B cell (primary cell): ENCODE measurements around the gene UBXN6. TPM values are rescaled to one million over a fixed set of nuclear protein-coding genes. Genes with fewer than 3 reads are reported as not detected.
A peak's percentile ranks its signal among the peaks of the same experiment; 100 is the strongest.

Experiments used
- ATAC-seq: fragments of 200-7000 bp; cut with Tn5 transposase; one replicate; pipeline ENCODE4 v1.10.0; 2021; ENCODE audit warnings: low read depth, mild to moderate bottlenecking, moderate number of reproducible peaks, moderate library complexity
- CTCF ChIA-PET: fragments of 350-600 bp; sonication (Branson Sonifier 250); formaldehyde crosslinking; loops from one replicate; lab custom pipeline; 2021; ENCODE audit warnings: antibody characterized with exemption, inconsistent platforms; lab: Charles Lee
- POLR2A ChIA-PET: fragments of 350-600 bp; sonication (Branson Sonifier 250); formaldehyde crosslinking; loops from one replicate; lab custom pipeline; 2021; ENCODE audit warnings: antibody characterized with exemption; lab: Charles Lee
- DNase-seq: peaks from one replicate; pipeline ENCODE4 v3.0.0; 2013
- H2AFZ ChIP-seq: 2 replicates; pipeline ENCODE4 v1.6.1; 2012; ENCODE audit warnings: mild to moderate bottlenecking, low read depth, low read length; ENCODE audit not compliant: insufficient read depth, poor library complexity, severe bottlenecking
- H3K27ac ChIP-seq, 2 donors: 1 replicate in 1 of 2; 2 replicates in 1 of 2; pipeline ENCODE4 v1.5.1; 2012 to 2013; ENCODE audit warnings: low read length in 2 of 2, mild to moderate bottlenecking in 2 of 2, moderate library complexity in 1 of 2
- H3K27me3 ChIP-seq, 4 experiments: fragments of 200-600 bp in 1 of 4; sonication (generic) in 1 of 4; replicated peaks in 1 of 4; 1 replicate in 2 of 4; 2 replicates in 2 of 4; pipeline versions ENCODE4 v1.6.1 to v1.7.0; 2013 to 2016; ENCODE audit warnings: low read length in 3 of 4, mild to moderate bottlenecking in 2 of 4, mixed read lengths in 1 of 4, moderate library complexity in 1 of 4; ENCODE audit not compliant: insufficient read depth in 4 of 4, control insufficient read depth in 3 of 4; ENCODE audit errors: control extremely low read depth in 1 of 4
- H3K36me3 ChIP-seq, 2 experiments: replicated peaks in 1 of 2; 1 replicate in 1 of 2; 2 replicates in 1 of 2; pipeline versions ENCODE4 v1.6.1 to v1.7.1; 2013; ENCODE audit warnings: low read length in 1 of 2; ENCODE audit not compliant: insufficient read depth in 2 of 2, control insufficient read depth in 1 of 2; ENCODE audit errors: control extremely low read depth in 1 of 2, extremely low read depth in 1 of 2
- H3K4me1 ChIP-seq, 2 donors: fragments of 200-600 bp in 1 of 2; sonication (generic) in 1 of 2; 1 replicate in 1 of 2; 2 replicates in 1 of 2; pipeline versions ENCODE4 v1.5.1 to v1.6.1; 2013 to 2017; ENCODE audit warnings: low read length in 2 of 2; ENCODE audit not compliant: control insufficient read depth in 2 of 2, insufficient read depth in 2 of 2
- H3K4me2 ChIP-seq: replicated peaks from 2 replicates; pipeline ENCODE3; 2012; ENCODE audit warnings: mild to moderate bottlenecking, low read depth, low read length; ENCODE audit not compliant: poor library complexity, severe bottlenecking
- H3K4me3 ChIP-seq, 5 experiments: fragments of 200-600 bp in 1 of 5; sonication (generic) in 1 of 5; 1 replicate in 3 of 5; 2 replicates in 2 of 5; pipeline versions ENCODE4 v1.5.1 to v1.7.0; 2011 to 2016; ENCODE audit warnings: low read length in 4 of 5, mild to moderate bottlenecking in 4 of 5, low read depth in 2 of 5, control low read depth in 1 of 5, moderate library complexity in 1 of 5; ENCODE audit not compliant: insufficient read depth in 1 of 5; ENCODE audit errors: control extremely low read depth in 1 of 5, extremely low read depth in 1 of 5
- H3K79me2 ChIP-seq: fragments of 200-600 bp; sonication (generic); one replicate; pipeline ENCODE4 v1.6.0; 2016; ENCODE audit warnings: low read length; ENCODE audit not compliant: control insufficient read depth, insufficient read depth
- H3K9ac ChIP-seq: fragments of 200-600 bp; sonication (generic); 2 replicates; pipeline ENCODE4 v1.6.1; 2017; ENCODE audit warnings: mild to moderate bottlenecking, low read length, moderate library complexity
- H3K9me3 ChIP-seq, 3 donors: one replicate each; pipeline versions ENCODE4 v1.6.1 to v1.7.1; 2013; ENCODE audit warnings: low read length in 2 of 3; ENCODE audit not compliant: control insufficient read depth in 2 of 3, insufficient read depth in 1 of 3; ENCODE audit errors: control extremely low read depth in 1 of 3
- H4K20me1 ChIP-seq: 2 replicates; pipeline ENCODE4 v1.6.0; 2012; ENCODE audit warnings: mild to moderate bottlenecking, low read length; ENCODE audit not compliant: insufficient read depth, control insufficient read depth, poor library complexity, severe bottlenecking
- H3K27ac Mint-ChIP-seq: one replicate; pipeline ENCODE4 v1.8.0; 2021; ENCODE audit warnings: mixed read lengths
- H3K27me3 Mint-ChIP-seq: one replicate; pipeline ENCODE4 v1.8.0; 2021; ENCODE audit warnings: mixed read lengths
- H3K4me1 Mint-ChIP-seq: one replicate; pipeline ENCODE4 v1.8.0; 2021; ENCODE audit warnings: mixed read lengths
- H3K4me3 Mint-ChIP-seq: one replicate; pipeline ENCODE4 v1.8.0; 2021; ENCODE audit warnings: mixed read lengths
- H3K9me3 Mint-ChIP-seq: one replicate; pipeline ENCODE4 v1.8.0; 2022; ENCODE audit warnings: mixed read lengths; ENCODE audit not compliant: insufficient read depth
- CTCF ChIP-seq: fragments of 200-600 bp; IDR thresholded peaks from one replicate; pipeline ENCODE4 v1.8.0; 2022; ENCODE audit warnings: antibody characterized with exemption, mild to moderate bottlenecking
- EZH2 ChIP-seq: IDR thresholded peaks from 2 replicates; pipeline ENCODE4 v1.6.1; 2012; ENCODE audit warnings: borderline replicate concordance, low read depth, mild to moderate bottlenecking, moderate library complexity, low read length; ENCODE audit not compliant: insufficient read depth, poor library complexity, severe bottlenecking
- WGBS: methylation state at CpG from one replicate; pipeline ENCODE4 v1.1.5; 2013; ENCODE audit warnings: missing lambda C conversion rate; ENCODE audit not compliant: insufficient coverage; 5-methylcytosine and 5-hydroxymethylcytosine counted together
- intact Hi-C: fragments of 100-400 bp; cut with micrococcal nuclease; formaldehyde crosslinking; loops from one replicate; pipeline ENCODE4 v1.10.0; 2022
- polyA plus RNA-seq: library from polyadenylated mRNA; depleted of rRNA; stranded (reverse); fragments of >200 nt; gene quantifications from 2 replicates; pipeline ENCODE4 v1.2.3, GENCODE V29; 2012
- total RNA-seq, 2 donors: library from RNA; stranded (reverse); fragments of 120-200 nt in 1 of 2; gene quantifications; 1 replicate in 1 of 2; 2 replicates in 1 of 2; pipeline versions ENCODE4 v1.2.3 to v1.2.4, GENCODE V29; 2013 to 2022

Gene UBXN6
- total and polyA plus RNA-seq, 2 donors (not counting 1 experiment from before 2014, with no cell fraction given) = 75.8 to 76.6 TPM

- Histone ChIP-seq H3K9ac (no peak overlapping the region), H4K20me1 (no peaks in the 10 kb centered on the region), H3K4me2 (no peak overlapping the region), H3K36me3 (peaks cover 0 to 3% of the 10 kb centered on the region in 2 experiments), H3K27ac (no peak overlapping the region), H3K79me2 (peaks cover 45% of the 10 kb centered on the region), H2AFZ (no peak overlapping the region), H3K4me1 (peaks cover 18 to 19% of the 10 kb centered on the region in 2 donors), H3K27me3 (no peaks in the 10 kb centered on the region), H3K9me3 (no peaks in the 10 kb centered on the region), H3K4me3 (no peak overlapping the region)
- Mint-ChIP-seq H3K4me3 (no peak overlapping the region), H3K27ac (no peak overlapping the region), H3K9me3 (no peaks in the 10 kb centered on the region), H3K27me3 (no peaks in the 10 kb centered on the region), H3K4me1 (peaks cover 23% of the 10 kb centered on the region)
- intact Hi-C loops = no loop called here
- no peak for TF ChIP-seq EZH2
- no peak for TF ChIP-seq CTCF
- 85% methylated on average over 7 of the region's 8 CpGs for WGBS
- ATAC-seq (no peak), DNase-seq (no peak)
- POLR2A ChIA-PET = no interaction called here
- CTCF ChIA-PET = interaction anchor here (0.6 kb wide), 1 partner anchor 138 kb away, joined by 3 read pairs; no protein-coding TSS in a partner anchor
These were observed 51.6 kb downstream of the UBXN6 start for GRCh38 chr19:4405977-4406376.

- no peak for ATAC-seq
- Histone ChIP-seq H3K27me3 (no peaks in the 10 kb centered on the region), H2AFZ (peak overlapping the region; percentile 86), H3K27ac (peak overlapping the region; percentile 34 to 97), H3K36me3 (no peaks in the 10 kb centered on the region), H4K20me1 (peaks cover 15% of the 10 kb centered on the region), H3K9me3 (no peaks in the 10 kb centered on the region), H3K4me1 (peaks cover 29 to 40% of the 10 kb centered on the region in 2 donors), H3K79me2 (peaks cover 47% of the 10 kb centered on the region), H3K9ac (peak overlapping the region; percentile 85), H3K4me2 (peak overlapping the region; percentile 99), H3K4me3 (peak overlapping the region in 4 of 5 experiments; percentile 63 to 81 (median 70))
- DNase-seq = peak; percentile 27
- TF ChIP-seq CTCF (no peak), EZH2 (no peak)
- Mint-ChIP-seq H3K4me3 (peak overlapping the region; percentile 88), H3K27me3 (no peaks in the 10 kb centered on the region), H3K9me3 (no peaks in the 10 kb centered on the region), H3K27ac (peak overlapping the region; percentile 77), H3K4me1 (peaks cover 40% of the 10 kb centered on the region)
- 14% methylated on average over 32 of the region's 32 CpGs for WGBS
- ChIA-PET POLR2A (interaction anchor here (1.0 kb wide), 1 partner anchor 34 kb away, joined by 3 read pairs; no protein-coding TSS in a partner anchor), CTCF (interaction anchor here (0.9 to 1.3 kb wide), 3 partner anchors 23 to 68 kb away, joined by 3 to 5 read pairs (median 4); no protein-coding TSS in a partner anchor)
- intact Hi-C loops = loop anchor here (5.0 kb wide), 1 partner anchor 641 kb away; the partner anchor contains the start of genes APBA3 and MRPL54
These were observed 54.4 kb downstream of the UBXN6 start for GRCh38 chr19:4403005-4403761.
